Liver (tissue), 9 donors: Measurements from ENCODE around the gene MACROH2A1. TPM values are rescaled to one million over a fixed set of nuclear protein-coding genes. Genes with fewer than 3 reads are reported as not detected.

ENCODE experiments used
- DNase-seq: peaks from one replicate; pipeline ENCODE4 v3.0.0-alpha.2; 2017; ENCODE audit warnings: low spot score
- H3K27ac ChIP-seq, 2 donors: one replicate each; pipeline ENCODE4 v1.7.0; 2013; ENCODE audit warnings: inconsistent platforms in 2 of 2, low read length in 2 of 2, control low read depth in 1 of 2, low read depth in 1 of 2, mild to moderate bottlenecking in 1 of 2
- H3K27me3 ChIP-seq, 4 donors: one replicate each; pipeline versions ENCODE4 v1.6.1 to v1.7.0; 2013; ENCODE audit warnings: low read length in 3 of 4, inconsistent platforms in 1 of 4, mild to moderate bottlenecking in 1 of 4, moderate library complexity in 1 of 4; ENCODE audit not compliant: control insufficient read depth in 4 of 4, insufficient read depth in 4 of 4
- H3K36me3 ChIP-seq, 4 donors: one replicate each; pipeline versions ENCODE4 v1.6.1 to v1.7.0; 2013; ENCODE audit warnings: low read length in 3 of 4, mild to moderate bottlenecking in 3 of 4, low read depth in 1 of 4, moderate library complexity in 1 of 4; ENCODE audit not compliant: control insufficient read depth in 4 of 4, insufficient read depth in 3 of 4
- H3K4me1 ChIP-seq, 4 donors: one replicate each; pipeline versions ENCODE4 v1.6.1 to v1.7.0; 2013; ENCODE audit warnings: low read length in 3 of 4, mild to moderate bottlenecking in 3 of 4, moderate library complexity in 1 of 4; ENCODE audit not compliant: control insufficient read depth in 4 of 4, insufficient read depth in 4 of 4
- H3K4me3 ChIP-seq, 3 donors: one replicate each; pipeline versions ENCODE4 v1.6.1 to v1.7.0; 2013; ENCODE audit warnings: low read length in 3 of 3, control low read depth in 1 of 3, low read depth in 1 of 3, mild to moderate bottlenecking in 1 of 3
- H3K9ac ChIP-seq, 2 donors: one replicate each; pipeline ENCODE4 v1.7.0; 2013; ENCODE audit warnings: low read length in 2 of 2, mild to moderate bottlenecking in 2 of 2, moderate library complexity in 2 of 2, control low read depth in 1 of 2, low read depth in 1 of 2
- H3K9me3 ChIP-seq, 4 donors: one replicate each; pipeline versions ENCODE4 v1.6.1 to v1.7.0; 2013; ENCODE audit warnings: low read length in 3 of 4; ENCODE audit not compliant: control insufficient read depth in 4 of 4
- FOXA1 ChIP-seq: IDR thresholded peaks from 2 replicates; pipeline ENCODE4 v1.6.1; 2016; ENCODE audit warnings: antibody characterized with exemption
- FOXA2 ChIP-seq: IDR thresholded peaks from 2 replicates; pipeline ENCODE4 v1.6.1; 2016; ENCODE audit warnings: antibody characterized with exemption
- GABPA ChIP-seq, 2 donors: IDR thresholded peaks in 1 of 2; conservative IDR thresholded peaks in 1 of 2; 2 replicates each; pipeline ENCODE4 v1.6.1; 2016; ENCODE audit warnings: antibody characterized with exemption in 2 of 2, mild to moderate bottlenecking in 1 of 2, moderate library complexity in 1 of 2
- HNF4A ChIP-seq, 2 donors: conservative IDR thresholded peaks; 2 replicates each; pipeline ENCODE4 v1.6.1; 2016; ENCODE audit warnings: antibody characterized with exemption in 2 of 2, mild to moderate bottlenecking in 2 of 2
- HNF4G ChIP-seq: IDR thresholded peaks from 2 replicates; pipeline ENCODE4 v1.6.1; 2016; ENCODE audit warnings: antibody characterized with exemption
- RAD21 ChIP-seq, 2 donors: IDR thresholded peaks; 2 replicates each; pipeline ENCODE4 v1.6.1; 2016; ENCODE audit warnings: antibody characterized with exemption in 2 of 2, mild to moderate bottlenecking in 2 of 2
- RXRA ChIP-seq, 2 donors: IDR thresholded peaks; 2 replicates each; pipeline ENCODE4 v1.6.1; 2017 to 2018; ENCODE audit warnings: antibody characterized with exemption in 2 of 2, mild to moderate bottlenecking in 1 of 2
- SP1 ChIP-seq: IDR thresholded peaks from 2 replicates; pipeline ENCODE4 v1.6.1; 2018; ENCODE audit warnings: antibody characterized with exemption, mild to moderate bottlenecking
- WGBS: extraction: QIAGEN DNeasy Blood & Tissue Kit; methylation state at CpG from one replicate; pipeline ENCODE4 v1.1.7; 2013; 5-methylcytosine and 5-hydroxymethylcytosine counted together
- polyA plus RNA-seq, 2 donors: library from polyadenylated mRNA; stranded (reverse) in 1 of 2; unstranded in 1 of 2; fragments of 200-250 nt in 1 of 2; fragments of >200 nt in 1 of 2; fragmentation: Nextera tagmentation in 1 of 2; extraction: Ambion mirVana in 1 of 2; gene quantifications; one replicate each; pipeline versions ENCODE4 v1.2.1 to v1.2.3, GENCODE V29; 2013 to 2015
- total RNA-seq, 2 donors: library from RNA; depleted of rRNA; stranded (reverse); fragments of >200 nt; gene quantifications; one replicate each; pipeline ENCODE4 v1.2.3, GENCODE V29; 2014
- TF ChIP-seq, protein P1 (sequence below): fragments of 150-350 bp; IDR thresholded peaks from 2 replicates; pipeline ENCODE4 v1.5.1; 2017; ENCODE audit warnings: improper control_type of control experiment, low read depth, low read length; ENCODE audit not compliant: missing input control
- TF ChIP-seq, protein P2 (sequence below): IDR thresholded peaks from 2 replicates; pipeline ENCODE4 v1.6.1; 2016; ENCODE audit warnings: antibody characterized with exemption
- TF ChIP-seq, protein P3 (sequence below): IDR thresholded peaks from 2 replicates; pipeline ENCODE4 v1.6.1; 2016; ENCODE audit warnings: antibody characterized with exemption, mild to moderate bottlenecking
- TF ChIP-seq, protein P4 (sequence below): IDR thresholded peaks from 2 replicates; pipeline ENCODE4 v1.6.1; 2016; ENCODE audit warnings: antibody characterized with exemption
- donor health status: healthy.
- donor health status: healthy.
- donor health status: healthy.
- donor health status: healthy.
- donor health status: healthy.

The MACROH2A1 gene
- total and polyA plus RNA-seq, 4 donors = 33.7 to 113 (median 62.7) TPM

DNA sequence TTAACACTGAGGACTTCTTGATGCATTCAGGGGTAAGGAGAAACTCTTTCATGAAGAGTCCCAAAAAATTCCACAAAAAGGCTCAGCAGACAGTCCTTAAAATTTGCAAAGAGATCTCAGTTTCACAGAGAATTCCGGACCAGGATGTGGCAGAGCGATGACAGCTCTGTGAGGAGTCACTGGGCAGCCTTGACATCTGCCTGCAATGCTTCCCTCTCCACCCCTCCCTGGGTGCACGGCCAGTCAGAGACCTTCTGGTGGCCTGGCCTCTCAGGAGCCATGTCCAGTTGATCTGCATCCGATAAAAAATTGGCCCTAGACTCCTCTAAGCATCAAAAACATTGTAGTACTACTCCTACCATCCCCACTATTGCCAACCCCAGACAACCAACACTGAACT lies 76.8 kb downstream of the MACROH2A1 start (continued):
- TF ChIP-seq, protein P1, sequence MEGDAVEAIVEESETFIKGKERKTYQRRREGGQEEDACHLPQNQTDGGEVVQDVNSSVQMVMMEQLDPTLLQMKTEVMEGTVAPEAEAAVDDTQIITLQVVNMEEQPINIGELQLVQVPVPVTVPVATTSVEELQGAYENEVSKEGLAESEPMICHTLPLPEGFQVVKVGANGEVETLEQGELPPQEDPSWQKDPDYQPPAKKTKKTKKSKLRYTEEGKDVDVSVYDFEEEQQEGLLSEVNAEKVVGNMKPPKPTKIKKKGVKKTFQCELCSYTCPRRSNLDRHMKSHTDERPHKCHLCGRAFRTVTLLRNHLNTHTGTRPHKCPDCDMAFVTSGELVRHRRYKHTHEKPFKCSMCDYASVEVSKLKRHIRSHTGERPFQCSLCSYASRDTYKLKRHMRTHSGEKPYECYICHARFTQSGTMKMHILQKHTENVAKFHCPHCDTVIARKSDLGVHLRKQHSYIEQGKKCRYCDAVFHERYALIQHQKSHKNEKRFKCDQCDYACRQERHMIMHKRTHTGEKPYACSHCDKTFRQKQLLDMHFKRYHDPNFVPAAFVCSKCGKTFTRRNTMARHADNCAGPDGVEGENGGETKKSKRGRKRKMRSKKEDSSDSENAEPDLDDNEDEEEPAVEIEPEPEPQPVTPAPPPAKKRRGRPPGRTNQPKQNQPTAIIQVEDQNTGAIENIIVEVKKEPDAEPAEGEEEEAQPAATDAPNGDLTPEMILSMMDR = no peak
- TF ChIP-seq, protein P2, sequence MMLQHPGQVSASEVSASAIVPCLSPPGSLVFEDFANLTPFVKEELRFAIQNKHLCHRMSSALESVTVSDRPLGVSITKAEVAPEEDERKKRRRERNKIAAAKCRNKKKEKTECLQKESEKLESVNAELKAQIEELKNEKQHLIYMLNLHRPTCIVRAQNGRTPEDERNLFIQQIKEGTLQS = no peak
- TF ChIP-seq HNF4G = no peak

DNA sequence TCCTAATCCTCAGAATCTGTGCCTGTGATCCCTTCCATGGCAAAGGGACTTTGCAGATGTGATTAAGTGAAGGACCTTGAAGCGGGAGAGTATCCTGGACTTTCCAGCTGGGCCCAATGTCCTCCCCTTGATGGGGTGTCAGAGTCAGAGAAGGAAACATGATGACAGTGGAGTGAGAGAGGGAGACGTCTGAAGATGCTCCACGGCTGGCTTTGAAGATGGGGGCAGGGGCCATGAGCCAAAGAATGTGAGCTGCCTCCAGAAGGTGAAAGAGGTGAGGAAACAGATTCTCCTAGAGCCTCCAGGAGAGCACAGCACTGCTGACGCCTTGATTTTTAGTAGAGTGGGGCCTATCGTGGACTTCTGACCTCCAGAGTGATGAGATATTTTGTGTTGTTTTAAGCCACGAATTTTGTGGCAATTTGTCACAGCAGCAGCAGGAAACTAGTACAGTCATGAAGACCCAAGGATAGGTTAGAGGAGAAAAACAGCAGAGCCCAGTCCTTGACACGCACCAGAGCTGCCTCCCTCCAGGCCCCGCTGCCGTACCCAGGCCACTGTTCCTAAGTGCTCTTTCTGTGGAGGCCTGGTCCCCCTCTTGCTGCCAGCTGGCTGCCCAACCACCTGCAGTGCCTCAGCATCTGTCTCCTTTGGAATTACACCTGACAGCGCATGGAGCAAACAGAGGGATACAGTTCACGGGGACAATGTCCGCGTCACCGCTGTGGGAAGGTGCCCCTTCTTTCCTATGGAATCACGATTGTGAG lies 78.1 kb downstream of the MACROH2A1 start:
- WGBS = 91% methylated on average over 15 of the region's 15 CpGs
- H3K27ac ChIP-seq = no peak overlapping the region
- H3K9ac ChIP-seq = no peak overlapping the region
- no peaks in the 10 kb centered on the region for H3K27me3 ChIP-seq
- no peak overlapping the region for H3K4me3 ChIP-seq
- H3K4me1 ChIP-seq = peaks cover 0 to 14% (median 2%) of the 10 kb centered on the region in 4 donors
- H3K9me3 ChIP-seq = no peaks in the 10 kb centered on the region
- no peak for DNase-seq
- H3K36me3 ChIP-seq = no peaks in the 10 kb centered on the region
- TF ChIP-seq RXRA (IDR thresholded peaks at IDR 0.05) (no peak), SP1 (no peak), RAD21 (IDR thresholded peaks at IDR 0.05) (no peak), FOXA1 (no peak), FOXA2 (no peak), GABPA (IDR thresholded peaks at IDR 0.05 in 1 of 2, conservative IDR thresholded peaks at IDR 0.05 in 1 of 2) (no peak), HNF4A (conservative IDR thresholded peaks at IDR 0.05) (no peak)
- TF ChIP-seq, protein P2 = no peak
- TF ChIP-seq, protein P3, sequence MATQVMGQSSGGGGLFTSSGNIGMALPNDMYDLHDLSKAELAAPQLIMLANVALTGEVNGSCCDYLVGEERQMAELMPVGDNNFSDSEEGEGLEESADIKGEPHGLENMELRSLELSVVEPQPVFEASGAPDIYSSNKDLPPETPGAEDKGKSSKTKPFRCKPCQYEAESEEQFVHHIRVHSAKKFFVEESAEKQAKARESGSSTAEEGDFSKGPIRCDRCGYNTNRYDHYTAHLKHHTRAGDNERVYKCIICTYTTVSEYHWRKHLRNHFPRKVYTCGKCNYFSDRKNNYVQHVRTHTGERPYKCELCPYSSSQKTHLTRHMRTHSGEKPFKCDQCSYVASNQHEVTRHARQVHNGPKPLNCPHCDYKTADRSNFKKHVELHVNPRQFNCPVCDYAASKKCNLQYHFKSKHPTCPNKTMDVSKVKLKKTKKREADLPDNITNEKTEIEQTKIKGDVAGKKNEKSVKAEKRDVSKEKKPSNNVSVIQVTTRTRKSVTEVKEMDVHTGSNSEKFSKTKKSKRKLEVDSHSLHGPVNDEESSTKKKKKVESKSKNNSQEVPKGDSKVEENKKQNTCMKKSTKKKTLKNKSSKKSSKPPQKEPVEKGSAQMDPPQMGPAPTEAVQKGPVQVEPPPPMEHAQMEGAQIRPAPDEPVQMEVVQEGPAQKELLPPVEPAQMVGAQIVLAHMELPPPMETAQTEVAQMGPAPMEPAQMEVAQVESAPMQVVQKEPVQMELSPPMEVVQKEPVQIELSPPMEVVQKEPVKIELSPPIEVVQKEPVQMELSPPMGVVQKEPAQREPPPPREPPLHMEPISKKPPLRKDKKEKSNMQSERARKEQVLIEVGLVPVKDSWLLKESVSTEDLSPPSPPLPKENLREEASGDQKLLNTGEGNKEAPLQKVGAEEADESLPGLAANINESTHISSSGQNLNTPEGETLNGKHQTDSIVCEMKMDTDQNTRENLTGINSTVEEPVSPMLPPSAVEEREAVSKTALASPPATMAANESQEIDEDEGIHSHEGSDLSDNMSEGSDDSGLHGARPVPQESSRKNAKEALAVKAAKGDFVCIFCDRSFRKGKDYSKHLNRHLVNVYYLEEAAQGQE = no peak
- TF ChIP-seq, protein P1 = no peak
- TF ChIP-seq, protein P4, sequence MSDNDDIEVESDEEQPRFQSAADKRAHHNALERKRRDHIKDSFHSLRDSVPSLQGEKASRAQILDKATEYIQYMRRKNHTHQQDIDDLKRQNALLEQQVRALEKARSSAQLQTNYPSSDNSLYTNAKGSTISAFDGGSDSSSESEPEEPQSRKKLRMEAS = no peak
